Upper lobe of left lung (tissue), 6 donors: ENCODE measurements around the gene FTL. TPM values are rescaled to one million over a fixed set of nuclear protein-coding genes. Genes with fewer than 3 reads are reported as not detected.

Experiments used
- ATAC-seq, 2 donors: fragments of 200-7000 bp; cut with Tn5 transposase; one replicate each; pipeline ENCODE4 v1.9.1; 2022; ENCODE audit warnings: mild to moderate bottlenecking in 2 of 2, moderate library complexity in 2 of 2; ENCODE audit not compliant: low FRiP score in 2 of 2
- DNase-seq, 2 donors: peaks; one replicate each; pipeline ENCODE4 v3.0.0-alpha.2; 2019 to 2020
- H3K27ac ChIP-seq, 4 donors: fragments of 200-600 bp; sonication (generic); one replicate each; pipeline ENCODE4 v1.5.1; 2016 to 2019
- H3K27me3 ChIP-seq, 4 donors: fragments of 200-600 bp; sonication (generic); one replicate each; pipeline ENCODE4 v1.5.1; 2017 to 2019
- H3K36me3 ChIP-seq, 4 donors: fragments of 200-600 bp; sonication (generic); one replicate each; pipeline ENCODE4 v1.5.1; 2016 to 2019
- H3K4me1 ChIP-seq, 4 donors: fragments of 200-600 bp; sonication (generic); one replicate each; pipeline ENCODE4 v1.5.1; 2018 to 2019
- H3K4me3 ChIP-seq, 4 donors: fragments of 200-600 bp; sonication (generic); one replicate each; pipeline ENCODE4 v1.5.1; 2017 to 2019; ENCODE audit warnings: mild to moderate bottlenecking in 2 of 4, moderate library complexity in 1 of 4
- H3K9me3 ChIP-seq, 4 donors: fragments of 200-600 bp; sonication (generic); one replicate each; pipeline ENCODE4 v1.5.1; 2018 to 2019
- EP300 ChIP-seq, 4 donors: sonication (generic); formaldehyde crosslinking; IDR thresholded peaks; one replicate each; pipeline ENCODE4 v1.5.1; 2017; ENCODE audit warnings: antibody characterized with exemption in 4 of 4, control low read depth in 2 of 4
- POLR2A ChIP-seq, 4 donors: fragments of 450-650 bp; IDR thresholded peaks; one replicate each; pipeline ENCODE4 v1.5.1; 2016 to 2017; ENCODE audit warnings: antibody characterized with exemption in 4 of 4, mild to moderate bottlenecking in 2 of 4
- POLR2AphosphoS5 ChIP-seq, 2 donors: sonication (generic); formaldehyde crosslinking; IDR thresholded peaks; one replicate each; pipeline ENCODE4 v1.5.1; 2017; ENCODE audit warnings: antibody characterized with exemption in 2 of 2
- WGBS, 2 donors: methylation state at CpG; one replicate each; pipeline ENCODE4 v1.1.5; 2017 to 2018; 5-methylcytosine and 5-hydroxymethylcytosine counted together
- small RNA-seq, 4 donors: library from RNA; depleted of rRNA; stranded (forward); fragments of <200 nt; gene quantifications; one replicate each; pipeline ENCODE3, GENCODE V24; 2016
- total RNA-seq, 6 donors: library from RNA; depleted of rRNA in 4 of 6; stranded (reverse); fragments of >200 nt in 4 of 6; gene quantifications; one replicate each; pipeline versions ENCODE4 v1.1.0 to v1.2.1, GENCODE V29; 2016 to 2021
- TF ChIP-seq, protein P1 (sequence below), 6 experiments: fragments of 450-650 bp in 4 of 6; fragments of 200-600 bp in 2 of 6; sonication (generic) in 2 of 6; IDR thresholded peaks; one replicate each; pipeline ENCODE4 v1.5.1; 2016 to 2019; ENCODE audit warnings: antibody characterized with exemption in 6 of 6
- donor health status: DM: no; HTN: no; CAD: no; lungs with moderate emphysema.
- donor health status: DM: no; HTN: yes; CAD: no; lungs with severe emphysema.

Gene FTL
- total RNA-seq, 6 donors from 2014 or later, result 5,928 to 23,282 (median 11,982) TPM

DNA sequence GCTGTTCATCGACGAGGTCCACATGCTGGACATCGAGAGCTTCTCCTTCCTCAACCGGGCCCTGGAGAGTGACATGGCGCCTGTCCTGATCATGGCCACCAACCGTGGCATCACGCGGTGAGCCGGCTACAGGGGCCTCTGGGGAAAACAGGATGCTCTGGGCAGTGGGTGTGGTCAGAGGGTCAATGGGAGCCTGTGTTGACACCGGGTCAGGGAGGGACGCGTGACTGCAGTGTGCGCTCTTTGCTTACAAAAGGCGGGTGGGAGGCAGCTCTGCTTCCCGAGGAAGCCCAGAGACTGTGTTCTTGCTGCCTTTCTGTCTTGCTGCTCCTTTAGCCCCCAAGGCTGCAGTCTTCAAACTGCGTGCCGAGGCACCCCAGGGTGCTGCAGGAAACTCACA, 46.1 kb downstream of the FTL start:
- peak in 1 of 2 donors; percentile 48 for DNase-seq
- peaks cover 15 to 91% (median 51%) of the 10 kb centered on the region in 4 donors for H3K36me3 ChIP-seq
- WGBS, 2 donors, result 75 to 85% methylated on average over 4 to 17 of the region's 17 CpGs

DNA sequence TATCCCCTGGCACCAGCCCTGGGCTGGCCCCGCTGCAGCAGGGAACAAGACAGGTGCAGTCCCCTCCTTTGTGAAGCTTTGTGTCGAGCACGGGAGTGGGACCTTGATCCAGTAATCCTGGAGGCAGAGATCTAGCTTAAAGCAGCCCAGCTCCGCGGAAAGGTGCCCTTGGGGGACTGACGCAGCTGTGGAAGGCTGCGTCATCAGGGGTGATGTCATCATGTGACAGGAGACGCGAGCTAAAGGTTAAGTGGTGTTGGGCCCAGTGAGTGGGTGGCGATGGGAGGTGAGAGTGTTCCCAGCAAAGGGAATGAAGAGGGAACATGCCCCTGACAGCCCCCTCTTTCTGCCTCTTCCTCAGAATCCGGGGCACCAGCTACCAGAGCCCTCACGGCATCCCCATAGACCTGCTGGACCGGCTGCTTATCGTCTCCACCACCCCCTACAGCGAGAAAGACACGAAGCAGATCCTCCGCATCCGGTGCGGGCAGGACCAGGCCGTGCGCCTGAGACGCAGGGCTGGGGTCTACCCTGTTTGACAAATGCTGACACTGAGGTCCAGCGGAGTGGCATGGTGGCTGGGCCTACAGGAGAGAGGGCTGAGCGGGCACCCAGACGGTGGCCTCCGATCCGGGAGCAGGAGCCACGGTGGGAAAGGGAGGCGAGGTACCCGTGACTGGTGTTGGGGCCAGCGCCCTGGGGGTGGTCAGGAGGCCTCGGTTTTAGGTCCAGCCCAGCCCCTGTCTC, 49.2 kb downstream of the FTL start:
- Histone ChIP-seq H3K9me3 (no peaks in the 10 kb centered on the region), H3K27me3 (no peaks in the 10 kb centered on the region), H3K4me1 (peaks cover 11 to 21% (median 20%) of the 10 kb centered on the region in 4 donors), H3K36me3 (peaks cover 0 to 65% (median 35%) of the 10 kb centered on the region in 4 donors), H3K27ac (no peak overlapping the region), H3K4me3 (no peak overlapping the region)
- ATAC-seq, result no peak
- WGBS, 2 donors, result 94 to 95% methylated on average over 25 to 32 of the region's 32 CpGs
- TF ChIP-seq, protein P1, sequence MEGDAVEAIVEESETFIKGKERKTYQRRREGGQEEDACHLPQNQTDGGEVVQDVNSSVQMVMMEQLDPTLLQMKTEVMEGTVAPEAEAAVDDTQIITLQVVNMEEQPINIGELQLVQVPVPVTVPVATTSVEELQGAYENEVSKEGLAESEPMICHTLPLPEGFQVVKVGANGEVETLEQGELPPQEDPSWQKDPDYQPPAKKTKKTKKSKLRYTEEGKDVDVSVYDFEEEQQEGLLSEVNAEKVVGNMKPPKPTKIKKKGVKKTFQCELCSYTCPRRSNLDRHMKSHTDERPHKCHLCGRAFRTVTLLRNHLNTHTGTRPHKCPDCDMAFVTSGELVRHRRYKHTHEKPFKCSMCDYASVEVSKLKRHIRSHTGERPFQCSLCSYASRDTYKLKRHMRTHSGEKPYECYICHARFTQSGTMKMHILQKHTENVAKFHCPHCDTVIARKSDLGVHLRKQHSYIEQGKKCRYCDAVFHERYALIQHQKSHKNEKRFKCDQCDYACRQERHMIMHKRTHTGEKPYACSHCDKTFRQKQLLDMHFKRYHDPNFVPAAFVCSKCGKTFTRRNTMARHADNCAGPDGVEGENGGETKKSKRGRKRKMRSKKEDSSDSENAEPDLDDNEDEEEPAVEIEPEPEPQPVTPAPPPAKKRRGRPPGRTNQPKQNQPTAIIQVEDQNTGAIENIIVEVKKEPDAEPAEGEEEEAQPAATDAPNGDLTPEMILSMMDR (IDR thresholded peaks at IDR 0.05), result no peak
- TF ChIP-seq POLR2AphosphoS5 (IDR thresholded peaks at IDR 0.05) (no peak), POLR2A (IDR thresholded peaks at IDR 0.05) (no peak), EP300 (IDR thresholded peaks at IDR 0.05) (no peak)
- peak in 1 of 2 donors; percentile 80 for DNase-seq

More for the DNA sequence above, 46.1 kb downstream of the FTL start:
- TF ChIP-seq EP300 (IDR thresholded peaks at IDR 0.05) (no peak), POLR2A (IDR thresholded peaks at IDR 0.05) (no peak), POLR2AphosphoS5 (IDR thresholded peaks at IDR 0.05) (no peak)
- TF ChIP-seq, protein P1 (IDR thresholded peaks at IDR 0.05), result no peak
- H3K27ac ChIP-seq, result no peak overlapping the region
- H3K4me3 ChIP-seq, result no peak overlapping the region
- no peaks in the 10 kb centered on the region for H3K4me1 ChIP-seq
- H3K27me3 ChIP-seq, result no peaks in the 10 kb centered on the region
- no peaks in the 10 kb centered on the region for H3K9me3 ChIP-seq
- ATAC-seq, result peak in 1 of 2 donors; percentile 20

DNA sequence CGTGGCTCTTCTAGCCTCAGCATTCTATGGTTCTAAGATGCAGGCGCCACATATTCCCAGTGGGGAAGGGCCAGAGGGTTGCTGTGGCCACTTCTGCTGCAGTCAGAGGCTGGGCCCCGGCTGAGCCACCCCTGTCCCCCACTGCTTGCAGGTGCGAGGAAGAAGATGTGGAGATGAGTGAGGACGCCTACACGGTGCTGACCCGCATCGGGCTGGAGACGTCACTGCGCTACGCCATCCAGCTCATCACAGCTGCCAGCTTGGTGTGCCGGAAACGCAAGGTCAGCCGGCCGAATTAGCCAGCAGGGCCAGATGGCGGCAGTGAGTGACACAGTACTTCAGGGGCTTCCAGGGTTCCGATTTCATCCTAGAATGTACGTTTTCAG, 49.8 kb downstream of the FTL start:
- DNase-seq (peak in 1 of 2 donors; percentile 63), ATAC-seq (no peak)
- Histone ChIP-seq H3K27ac (no peak overlapping the region), H3K4me1 (peaks cover 15 to 27% (median 24%) of the 10 kb centered on the region in 4 donors), H3K27me3 (no peaks in the 10 kb centered on the region), H3K4me3 (no peak overlapping the region), H3K36me3 (peaks cover 0 to 59% (median 30%) of the 10 kb centered on the region in 4 donors), H3K9me3 (no peaks in the 10 kb centered on the region)
- WGBS, 2 donors, result 96 to 98% methylated on average over 6 to 18 of the region's 18 CpGs
- no peak for TF ChIP-seq POLR2AphosphoS5 (IDR thresholded peaks at IDR 0.05)
- TF ChIP-seq POLR2A (IDR thresholded peaks at IDR 0.05), result no peak
- TF ChIP-seq, protein P1 (IDR thresholded peaks at IDR 0.05), result no peak

DNA sequence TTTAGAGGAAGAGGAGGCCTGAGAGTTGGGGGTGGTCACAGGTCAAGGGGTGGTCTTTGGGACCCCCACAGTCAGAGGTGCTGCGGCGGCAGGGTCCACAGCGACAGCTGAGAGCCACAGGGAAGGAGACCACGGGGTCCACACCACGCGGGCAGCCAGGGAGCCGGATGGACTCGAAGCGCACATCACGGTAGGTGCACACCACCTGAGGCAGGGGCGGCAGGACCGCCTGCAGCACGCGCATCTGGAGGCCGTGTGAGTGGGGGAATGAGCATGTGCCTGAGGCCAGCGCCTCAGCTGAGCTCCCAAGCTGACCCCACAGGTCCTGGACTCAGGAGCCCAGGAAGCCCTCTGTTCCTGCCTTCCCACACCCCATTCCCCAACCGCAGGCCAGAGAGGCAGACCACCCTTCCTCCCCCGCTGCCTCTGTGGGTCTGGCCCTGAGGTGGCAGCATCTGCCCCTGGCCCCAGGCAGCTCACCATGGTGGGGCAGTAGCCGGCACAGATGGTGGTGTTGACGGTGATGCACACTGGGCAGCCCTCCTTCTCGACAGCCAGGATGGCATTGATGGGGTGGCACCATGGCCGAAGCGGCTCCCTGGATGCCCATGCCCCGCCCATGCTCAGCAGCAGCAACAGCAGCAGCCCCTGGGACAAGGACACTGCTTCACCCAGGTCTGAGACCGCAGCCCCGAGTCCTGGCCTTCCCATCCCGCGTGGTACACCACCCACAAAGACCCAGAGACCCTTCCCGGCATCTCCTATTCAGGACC, 51.1 kb downstream of the FTL start:
- Histone ChIP-seq H3K4me3 (no peak overlapping the region), H3K27ac (no peak overlapping the region), H3K27me3 (no peaks in the 10 kb centered on the region), H3K4me1 (peaks cover 15 to 27% (median 24%) of the 10 kb centered on the region in 4 donors), H3K36me3 (peaks cover 0 to 45% (median 19%) of the 10 kb centered on the region in 4 donors), H3K9me3 (no peaks in the 10 kb centered on the region)
- DNase-seq (peak in 1 of 2 donors; percentile 83), ATAC-seq (no peak)
- 90% methylated on average over 16 to 20 of the region's 29 CpGs for WGBS, 2 donors
- TF ChIP-seq POLR2A (IDR thresholded peaks at IDR 0.05) (no peak), EP300 (IDR thresholded peaks at IDR 0.05) (no peak), POLR2AphosphoS5 (IDR thresholded peaks at IDR 0.05) (no peak)
- TF ChIP-seq, protein P1 (IDR thresholded peaks at IDR 0.05), result no peak

Small RNAs within 50 kb of the gene (small RNA-seq; reads per million reads assigned to genes)
- gene AC026803.1 (0 reads per million in 4 donors), gene MIR6798 (0 reads per million in 4 donors)

Other genes starting within 250 kb of the FTL start
- 1 to 10 TPM in 5 of 6 donors, not detected in 1; 1.1 to 3.1 (median 1.3) TPM for gene MAMSTR, start 245.6 kb upstream of the FTL start, total RNA-seq
- 10 to 100 TPM; 14.7 to 74.4 (median 26.3) TPM for gene RASIP1, start 224.7 kb upstream of the FTL start, total RNA-seq
- gene IZUMO1, start 218.4 kb upstream of the FTL start, total RNA-seq, result 1 to 10 TPM in 5 of 6 donors, not detected in 1; 1.4 to 4.2 (median 2.5) TPM
- gene FUT1, start 212.7 kb upstream of the FTL start, total RNA-seq, result 10 to 100 TPM in 3 of 6 donors, 1 to 10 TPM in 3; 7.2 to 17.4 (median 10.1) TPM
- gene FGF21, start 209.8 kb upstream of the FTL start, total RNA-seq, result not detected
- 100 to 1,000 TPM in 1 of 6 donors, 10 to 100 TPM in 5; 50.7 to 221 (median 81.2) TPM for gene BCAT2, start 154.3 kb upstream of the FTL start, total RNA-seq
- 10 to 100 TPM; 13.8 to 65.0 (median 28.5) TPM for gene HSD17B14, start 128.8 kb upstream of the FTL start, total RNA-seq
- 10 to 100 TPM in 5 of 6 donors, 1 to 10 TPM in 1; 6.3 to 34.9 (median 21.2) TPM for gene PLEKHA4, start 96.7 kb upstream of the FTL start, total RNA-seq
- gene PPP1R15A, start 92.9 kb upstream of the FTL start, total RNA-seq, result 100 to 1,000 TPM in 5 of 6 donors, 10 to 100 TPM in 1; 96.2 to 194 (median 114) TPM
- 1 to 10 TPM in 1 of 6 donors, under 1 TPM in 2, not detected in 3; 0.30 to 4.9 (median 0.86) TPM for gene TULP2, start 66.6 kb upstream of the FTL start, total RNA-seq
- gene NUCB1, start 65.0 kb upstream of the FTL start, total RNA-seq, result 100 to 1,000 TPM; 278 to 463 (median 341) TPM
- gene DHDH, start 31.6 kb upstream of the FTL start, total RNA-seq, result 1 to 10 TPM; 1.9 to 6.3 (median 2.8) TPM
- gene BAX, start 10.4 kb upstream of the FTL start, total RNA-seq, result 100 to 1,000 TPM in 4 of 6 donors, 10 to 100 TPM in 2; 68.1 to 143 (median 112) TPM
- 10 to 100 TPM; 26.4 to 79.6 (median 35.6) TPM for gene GYS1, start 28.0 kb downstream of the FTL start, total RNA-seq
- gene RUVBL2, start 28.6 kb downstream of the FTL start, total RNA-seq, result 100 to 1,000 TPM in 2 of 6 donors, 10 to 100 TPM in 4; 45.7 to 105 (median 70.6) TPM
- under 1 TPM in 1 of 6 donors, not detected in 5; 0.77 TPM for gene LHB, start 51.8 kb downstream of the FTL start, total RNA-seq
- not detected for gene CGB3, start 59.0 kb downstream of the FTL start, total RNA-seq
- not detected for gene CGB2, start 66.6 kb downstream of the FTL start, total RNA-seq
- not detected for gene CGB1, start 71.6 kb downstream of the FTL start, total RNA-seq
- gene CGB5, start 78.5 kb downstream of the FTL start, total RNA-seq, result not detected
- gene CGB8, start 83.8 kb downstream of the FTL start, total RNA-seq, result not detected
- 1 to 10 TPM in 1 of 6 donors, under 1 TPM in 5; 0.22 to 5.2 (median 0.55) TPM for gene CGB7, start 92.4 kb downstream of the FTL start, total RNA-seq
- 10 to 100 TPM in 1 of 6 donors, 1 to 10 TPM in 5; 1.2 to 10.5 (median 4.9) TPM for gene NTF4, start 99.5 kb downstream of the FTL start, total RNA-seq
- not detected for gene KCNA7, start 107.4 kb downstream of the FTL start, total RNA-seq
- 1,000 to 10,000 TPM in 1 of 6 donors, 100 to 1,000 TPM in 5; 147 to 1,500 (median 176) TPM for gene SNRNP70, start 120.1 kb downstream of the FTL start, total RNA-seq
- 10 to 100 TPM in 1 of 6 donors, 1 to 10 TPM in 5; 3.1 to 10.2 (median 7.6) TPM for gene LIN7B, start 149.1 kb downstream of the FTL start, total RNA-seq
- gene C19orf73, start 153.8 kb downstream of the FTL start, total RNA-seq, result 1 to 10 TPM in 4 of 6 donors, under 1 TPM in 1, not detected in 1; 0.89 to 7.9 (median 2.3) TPM
- gene PPFIA3, start 154.2 kb downstream of the FTL start, total RNA-seq, result 10 to 100 TPM in 1 of 6 donors, 1 to 10 TPM in 5; 2.4 to 11.5 (median 5.9) TPM
- gene HRC, start 190.1 kb downstream of the FTL start, total RNA-seq, result 1 to 10 TPM in 3 of 6 donors, under 1 TPM in 2, not detected in 1; 0.61 to 2.1 (median 1.2) TPM
- gene TRPM4, start 192.5 kb downstream of the FTL start, total RNA-seq, result 100 to 1,000 TPM in 1 of 6 donors, 10 to 100 TPM in 5; 23.9 to 120 (median 49.3) TPM